Choroid plexus epithelial cell (primary cell): ENCODE data around the gene OR2L5.

Source experiments
- DNase-seq: peaks from one replicate; pipeline ENCODE4 v3.0.0-alpha.2; 2010; ENCODE audit warnings: low read depth
- H3K4me3 ChIP-seq: 2 replicates; pipeline ENCODE4 v1.5.1; 2011; ENCODE audit warnings: low read depth, mild to moderate bottlenecking, control low read depth, low read length, moderate library complexity
- CTCF ChIP-seq: conservative IDR thresholded peaks from 2 replicates; pipeline ENCODE4 v1.5.1; 2011; ENCODE audit warnings: low read depth, mild to moderate bottlenecking, control low read depth, inconsistent platforms, low read length, moderate library complexity

The OR2L5 gene

GRCh38 chr1:248007778-248008177 is 5.7 kb upstream of the OR2L5 start:
- H3K4me3 ChIP-seq = no peak overlapping the region
- DNase-seq = no peak
- no peak for TF ChIP-seq CTCF

- no peak for DNase-seq
- no peak overlapping the region for H3K4me3 ChIP-seq
- TF ChIP-seq CTCF = no peak
Observed at GRCh38 chr1:248009681-248010080, 3.8 kb upstream of the OR2L5 start.

DNA sequence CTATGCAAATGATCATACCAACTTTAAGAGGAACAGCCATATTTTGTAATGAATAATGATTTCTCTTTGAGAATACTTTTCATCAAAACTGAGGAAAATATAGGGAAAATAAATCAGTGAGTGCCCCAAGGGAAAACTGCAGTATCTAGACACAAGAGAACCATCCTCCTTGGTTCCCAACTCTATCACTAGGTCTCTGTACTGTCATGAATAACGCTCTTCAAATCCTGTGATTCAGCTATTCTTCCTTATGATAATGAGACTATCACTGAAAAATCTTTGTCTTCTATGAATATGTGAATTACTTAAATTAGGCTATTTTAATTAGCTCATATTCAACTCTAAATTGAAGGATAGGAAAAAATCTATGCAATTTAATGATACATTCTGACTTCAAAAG is 2.3 kb downstream of the OR2L5 start:
- no peak overlapping the region for H3K4me3 ChIP-seq
- no peak for TF ChIP-seq CTCF
- DNase-seq = no peak

- DNase-seq = no peak
- no peak within 1 kb of the TSS for H3K4me3 ChIP-seq
- TF ChIP-seq CTCF = no peak
Observed at GRCh38 chr1:248029770-248030169, 16.3 kb downstream of the OR2L5 start, which contains the start of gene OR2L2. TSS of gene OR2L2 (plus strand) at chr1:248030070. CDS start at chr1:248038268, 8,198 bp downstream.

GRCh38 chr1:248045209-248045608 is 31.7 kb downstream of the OR2L5 start:
- DNase-seq = no peak
- H3K4me3 ChIP-seq = no peak overlapping the region
- no peak for TF ChIP-seq CTCF

GRCh38 chr1:248046536-248046935 is 33.1 kb downstream of the OR2L5 start, which contains the start of gene OR2L3:
TSS of gene OR2L3 (plus strand) at chr1:248046836. CDS start at chr1:248060682, 13,846 bp downstream.
- H3K4me3 ChIP-seq = no peak within 1 kb of the TSS
- no peak for DNase-seq
- TF ChIP-seq CTCF = no peak

DNA sequence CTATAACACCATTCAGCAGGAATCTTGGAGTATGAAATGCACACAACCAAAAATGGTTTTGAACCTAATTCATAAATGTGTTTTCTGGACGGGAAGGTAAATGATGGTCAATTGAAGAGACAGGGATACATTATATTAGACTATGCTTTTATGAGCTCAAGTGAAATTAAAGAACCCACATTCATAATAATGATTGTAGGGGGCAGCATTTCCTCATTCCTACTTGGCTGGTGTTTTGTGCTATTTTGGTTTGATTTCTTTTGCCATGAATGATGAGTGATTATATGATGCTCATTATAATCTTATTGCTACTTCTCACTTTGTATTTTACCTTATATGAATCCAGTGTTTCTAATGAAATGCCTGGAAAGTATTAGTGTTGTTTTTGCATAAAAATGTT is 33.5 kb downstream of the OR2L5 start:
- no peak for TF ChIP-seq CTCF
- no peak for DNase-seq
- H3K4me3 ChIP-seq = no peak overlapping the region
